ENCODE data around the gene HGD.

GRCh38 chr3:120640231-120640630 is 41.8 kb downstream of the HGD start:
- TF ChIP-seq POLR2A (IDR thresholded peaks at IDR 0.05), result no peak
- TF ChIP-seq CTCF (IDR thresholded peaks at IDR 0.05), result no peak
- TF ChIP-seq POLR2AphosphoS5 (IDR thresholded peaks at IDR 0.05), result no peak
